GM12801 (cell line): ENCODE results near the gene WDR70.

ENCODE experiments used
- CTCF ChIP-seq: IDR thresholded peaks from one replicate; pipeline ENCODE4 v1.5.1; 2011; ENCODE audit warnings: control low read depth; ENCODE audit not compliant: insufficient read length; ENCODE audit errors: extremely low read depth

Gene WDR70

GRCh38 chr5:37776826-37777225 is 397.7 kb downstream of the WDR70 start:
- TF ChIP-seq CTCF, result no peak

- no peak for TF ChIP-seq CTCF
Measured at GRCh38 chr5:37777432-37778130, 398.5 kb downstream of the WDR70 start.

GRCh38 chr5:37786416-37786815 is 407.3 kb downstream of the WDR70 start:
- TF ChIP-seq CTCF, result no peak

GRCh38 chr5:37786862-37787519 is 407.9 kb downstream of the WDR70 start:
- TF ChIP-seq CTCF, result no peak

- no peak for TF ChIP-seq CTCF
Measured at GRCh38 chr5:37787742-37788141, 408.6 kb downstream of the WDR70 start.

GRCh38 chr5:37789991-37790390 is 410.9 kb downstream of the WDR70 start:
- TF ChIP-seq CTCF, result no peak

GRCh38 chr5:37791321-37791720 is 412.2 kb downstream of the WDR70 start:
- no peak for TF ChIP-seq CTCF
